PFSK-1 (cell line): Measurements from ENCODE around the gene SPATA3.

ENCODE experiments used
- POLR2AphosphoS5 ChIP-seq: IDR thresholded peaks from 2 replicates; pipeline ENCODE4 v1.6.1; 2012; ENCODE audit warnings: low read depth, mild to moderate bottlenecking, control low read depth, low read length, moderate library complexity
- REST ChIP-seq, 2 experiments: IDR thresholded peaks; 2 replicates each; pipeline versions ENCODE4 v1.6.1 to v1.8.0; 2011 to 2012; ENCODE audit warnings: low read depth in 2 of 2, low read length in 2 of 2, control low read depth in 1 of 2, inconsistent platforms in 1 of 2, mild to moderate bottlenecking in 1 of 2, moderate library complexity in 1 of 2; ENCODE audit not compliant: insufficient read depth in 1 of 2
- SIN3A ChIP-seq: IDR thresholded peaks from 2 replicates; pipeline ENCODE4 v1.6.1; 2012; ENCODE audit warnings: mild to moderate bottlenecking, low read length, moderate library complexity, borderline replicate concordance; ENCODE audit not compliant: insufficient read depth

- TF ChIP-seq POLR2AphosphoS5 (no peak), SIN3A (no peak), REST (IDR thresholded peaks at IDR 0.05; ENCODE audit: insufficient read depth in 1 of 2, low read depth in 2 of 2, low read length in 2 of 2) (no peak)
These were observed 12.2 kb downstream of the SPATA3 start for GRCh38 chr2:231008131-231008530.
